SK-N-SH (cell line): ENCODE data around the gene NFKBIA. TPM values are rescaled to one million over a fixed set of nuclear protein-coding genes. Genes with fewer than 3 reads are reported as not detected.

ENCODE experiments used
- CTCF ChIA-PET: fragments of 300-600, 350-600 bp; formaldehyde crosslinking; extraction: SDS; loops from one replicate; lab custom pipeline; 2021; lab: Yijun Ruan, JAX
- POLR2A ChIA-PET: fragments of 350-600 bp; sonication (Branson Sonifier 250); formaldehyde crosslinking; extraction: SDS; loops from one replicate; lab custom pipeline; 2020; ENCODE audit warnings: antibody characterized with exemption, inconsistent platforms; lab: Yijun Ruan, JAX
- DNase-seq: peaks from one replicate; pipeline ENCODE4 v3.0.0; 2012
- H2AFZ ChIP-seq: fragments of 200-600 bp; sonication (generic); 2 replicates; pipeline ENCODE4 v1.8.1; 2016; ENCODE audit warnings: antibody characterized with exemption, mild to moderate bottlenecking, low read depth
- H3F3A ChIP-seq: fragments of 200-600 bp; sonication (generic); replicated peaks from 2 replicates; pipeline ENCODE3; 2016; ENCODE audit warnings: antibody characterized with exemption, mild to moderate bottlenecking; ENCODE audit not compliant: insufficient read depth
- H3K27ac ChIP-seq, 2 experiments: fragments of 200-500 bp in 1 of 2; fragments of 200-600 bp in 1 of 2; sonication (Bioruptor generic) in 1 of 2; sonication (generic), shearing (Covaris generic) in 1 of 2; 2 replicates each; pipeline versions ENCODE4 v1.5.1 to v1.6.1; 2014 to 2016; ENCODE audit warnings: low read depth in 2 of 2, inconsistent platforms in 1 of 2, low read length in 1 of 2, mild to moderate bottlenecking in 1 of 2, mixed read lengths in 1 of 2
- H3K27me3 ChIP-seq: fragments of 200-600 bp; sonication (generic), shearing (Covaris generic); 2 replicates; pipeline ENCODE4 v1.6.1; 2016; ENCODE audit warnings: mixed run types; ENCODE audit not compliant: insufficient read depth
- H3K36me3 ChIP-seq, 2 experiments: fragments of 200-500 bp in 1 of 2; fragments of 200-600 bp in 1 of 2; sonication (Bioruptor generic) in 1 of 2; sonication (generic) in 1 of 2; replicated peaks in 1 of 2; 2 replicates each; pipeline versions ENCODE3 to v1.5.1; 2014 to 2016; ENCODE audit warnings: low read length in 1 of 2, mild to moderate bottlenecking in 1 of 2; ENCODE audit not compliant: insufficient read depth in 2 of 2, control insufficient read depth in 1 of 2
- H3K4me1 ChIP-seq, 2 experiments: fragments of 200-500 bp in 1 of 2; fragments of 200-600 bp in 1 of 2; sonication (Bioruptor generic) in 1 of 2; sonication (generic), shearing (Covaris generic) in 1 of 2; 2 replicates each; pipeline versions ENCODE4 v1.5.1 to v1.6.1; 2014 to 2016; ENCODE audit warnings: low read depth in 1 of 2, low read length in 1 of 2, mixed run types in 1 of 2; ENCODE audit not compliant: insufficient read depth in 2 of 2, control insufficient read depth in 1 of 2
- H3K4me2 ChIP-seq: fragments of 200-600 bp; sonication (generic), shearing (Covaris generic); 2 replicates; pipeline ENCODE4 v1.6.1; 2017; ENCODE audit warnings: mixed run types
- H3K4me3 ChIP-seq, 2 experiments: fragments of 200-500 bp in 1 of 2; fragments of 200-600 bp in 1 of 2; sonication (Bioruptor generic) in 1 of 2; sonication (generic), shearing (Covaris generic) in 1 of 2; 2 replicates each; pipeline versions ENCODE4 v1.5.1 to v1.8.1; 2014 to 2016; ENCODE audit warnings: low read depth in 2 of 2, inconsistent platforms in 1 of 2, low read length in 1 of 2, mild to moderate bottlenecking in 1 of 2, mixed read lengths in 1 of 2, moderate library complexity in 1 of 2
- H3K79me2 ChIP-seq: fragments of 200-600 bp; sonication (generic); 2 replicates; pipeline ENCODE4 v1.8.1; 2017; ENCODE audit warnings: mild to moderate bottlenecking; ENCODE audit not compliant: insufficient read depth
- H3K9ac ChIP-seq: fragments of 200-600 bp; sonication (generic); 2 replicates; pipeline ENCODE4 v1.6.1; 2017; ENCODE audit warnings: mixed run types
- H3K9me2 ChIP-seq: fragments of 200-600 bp; sonication (generic); 2 replicates; pipeline ENCODE4 v1.6.1; 2017; ENCODE audit warnings: mixed run types
- H3K9me3 ChIP-seq: fragments of 200-600 bp; sonication (generic); 2 replicates; pipeline ENCODE4 v1.6.1; 2017; ENCODE audit warnings: mixed run types, mild to moderate bottlenecking, moderate library complexity
- H4K20me1 ChIP-seq: fragments of 200-600 bp; sonication (generic); 2 replicates; pipeline ENCODE4 v1.6.1; 2017; ENCODE audit warnings: mild to moderate bottlenecking, mixed run types; ENCODE audit not compliant: insufficient read depth
- CTCF ChIP-seq: fragments of 200-600 bp; sonication (generic); IDR thresholded peaks from 2 replicates; pipeline ENCODE4 v1.6.1; 2017; ENCODE audit warnings: antibody characterized with exemption, mild to moderate bottlenecking, moderate library complexity
- ELF1 ChIP-seq: IDR thresholded peaks from 2 replicates; pipeline ENCODE4 v1.4.0; 2012
- GABPA ChIP-seq: IDR thresholded peaks from 2 replicates; pipeline ENCODE4 v1.4.0; 2012; ENCODE audit warnings: low read depth, mild to moderate bottlenecking
- IRF3 ChIP-seq: fragments of 150-350 bp; IDR thresholded peaks from 2 replicates; pipeline ENCODE4 v1.6.1; 2016; ENCODE audit warnings: mild to moderate bottlenecking, low read depth, low read length
- PBX3 ChIP-seq: IDR thresholded peaks from 2 replicates; pipeline ENCODE4; 2012
- REST ChIP-seq: IDR thresholded peaks from 2 replicates; pipeline ENCODE4 v1.6.1; 2012; ENCODE audit warnings: mild to moderate bottlenecking, low read depth, low read length, moderate library complexity
- SIN3A ChIP-seq: IDR thresholded peaks from 2 replicates; pipeline ENCODE4 v1.6.1; 2012; ENCODE audit warnings: low read depth, mild to moderate bottlenecking, low read length, moderate library complexity, borderline replicate concordance
- USF1 ChIP-seq: IDR thresholded peaks from 2 replicates; pipeline ENCODE4 v1.4.0; 2012; ENCODE audit warnings: low read depth, borderline replicate concordance
- WGBS: methylation state at CpG from one replicate; pipeline ENCODE4 v1.1.6; 2017; ENCODE audit warnings: low lambda C conversion rate; 5-methylcytosine and 5-hydroxymethylcytosine counted together
- polyA plus RNA-seq, 3 experiments: library from polyadenylated mRNA; depleted of rRNA; stranded (reverse); fragments of >200 nt; gene quantifications; 2 replicates each; pipeline ENCODE4 v1.2.3, GENCODE V29; 2012

NFKBIA gene
- polyA plus RNA-seq, 1 of the 3 experiments (the other 2 are of a cell fraction) = 56.7 TPM

- no peak overlapping the region for H3K4me3 ChIP-seq
- no peak overlapping the region for H3K9ac ChIP-seq
- TF ChIP-seq SIN3A (no peak), CTCF (no peak), ELF1 (no peak), PBX3 (no peak), REST (no peak), GABPA (no peak), USF1 (no peak), IRF3 (no peak)
- no peaks in the 10 kb centered on the region for H3K27me3 ChIP-seq
- peaks cover 9% of the 10 kb centered on the region for H3F3A ChIP-seq
- WGBS = 94% methylated on average over 2 of the region's 2 CpGs
- no peaks in the 10 kb centered on the region for H3K4me1 ChIP-seq
- H3K36me3 ChIP-seq = no peaks in the 10 kb centered on the region
- no peak overlapping the region for H3K27ac ChIP-seq
- H3K79me2 ChIP-seq = no peaks in the 10 kb centered on the region
- CTCF ChIA-PET = interaction anchor here (2.3 kb wide), 1 partner anchor 10 kb away, joined by 10 read pairs; the partner anchor contains the start of gene NFKBIA
- H4K20me1 ChIP-seq = no peaks in the 10 kb centered on the region
- no peak for DNase-seq
- H3K9me3 ChIP-seq = no peaks in the 10 kb centered on the region
- no peak overlapping the region for H3K4me2 ChIP-seq
- no peaks in the 10 kb centered on the region for H3K9me2 ChIP-seq
- POLR2A ChIA-PET = no interaction called here
- H2AFZ ChIP-seq = no peak overlapping the region
These were observed 10.7 kb downstream of the NFKBIA start for GRCh38 chr14:35393826-35394225.
